Upper lobe of left lung (tissue), 6 donors: ENCODE results near the gene SLC25A44. TPM values are rescaled to one million over a fixed set of nuclear protein-coding genes. Genes with fewer than 3 reads are reported as not detected.
A peak's percentile ranks its signal among the peaks of the same experiment; 100 is the strongest.

Source experiments
- ATAC-seq, 2 donors: fragments of 200-7000 bp; cut with Tn5 transposase; one replicate each; pipeline ENCODE4 v1.9.1; 2022; ENCODE audit warnings: mild to moderate bottlenecking in 2 of 2, moderate library complexity in 2 of 2; ENCODE audit not compliant: low FRiP score in 2 of 2
- DNase-seq, 2 donors: peaks; one replicate each; pipeline ENCODE4 v3.0.0-alpha.2; 2019 to 2020
- H3K27ac ChIP-seq, 4 donors: fragments of 200-600 bp; sonication (generic); one replicate each; pipeline ENCODE4 v1.5.1; 2016 to 2019
- H3K27me3 ChIP-seq, 4 donors: fragments of 200-600 bp; sonication (generic); one replicate each; pipeline ENCODE4 v1.5.1; 2017 to 2019
- H3K36me3 ChIP-seq, 4 donors: fragments of 200-600 bp; sonication (generic); one replicate each; pipeline ENCODE4 v1.5.1; 2016 to 2019
- H3K4me1 ChIP-seq, 4 donors: fragments of 200-600 bp; sonication (generic); one replicate each; pipeline ENCODE4 v1.5.1; 2018 to 2019
- H3K4me3 ChIP-seq, 4 donors: fragments of 200-600 bp; sonication (generic); one replicate each; pipeline ENCODE4 v1.5.1; 2017 to 2019; ENCODE audit warnings: mild to moderate bottlenecking in 2 of 4, moderate library complexity in 1 of 4
- H3K9me3 ChIP-seq, 4 donors: fragments of 200-600 bp; sonication (generic); one replicate each; pipeline ENCODE4 v1.5.1; 2018 to 2019
- EP300 ChIP-seq, 4 donors: sonication (generic); formaldehyde crosslinking; IDR thresholded peaks; one replicate each; pipeline ENCODE4 v1.5.1; 2017; ENCODE audit warnings: antibody characterized with exemption in 4 of 4, control low read depth in 2 of 4
- POLR2A ChIP-seq, 4 donors: fragments of 450-650 bp; IDR thresholded peaks; one replicate each; pipeline ENCODE4 v1.5.1; 2016 to 2017; ENCODE audit warnings: antibody characterized with exemption in 4 of 4, mild to moderate bottlenecking in 2 of 4
- POLR2AphosphoS5 ChIP-seq, 2 donors: sonication (generic); formaldehyde crosslinking; IDR thresholded peaks; one replicate each; pipeline ENCODE4 v1.5.1; 2017; ENCODE audit warnings: antibody characterized with exemption in 2 of 2
- WGBS, 2 donors: methylation state at CpG; one replicate each; pipeline ENCODE4 v1.1.5; 2017 to 2018; 5-methylcytosine and 5-hydroxymethylcytosine counted together
- total RNA-seq, 6 donors: library from RNA; depleted of rRNA in 4 of 6; stranded (reverse); fragments of >200 nt in 4 of 6; gene quantifications; one replicate each; pipeline versions ENCODE4 v1.1.0 to v1.2.1, GENCODE V29; 2016 to 2021
- TF ChIP-seq, protein P1 (sequence below), 6 experiments: fragments of 450-650 bp in 4 of 6; fragments of 200-600 bp in 2 of 6; sonication (generic) in 2 of 6; IDR thresholded peaks; one replicate each; pipeline ENCODE4 v1.5.1; 2016 to 2019; ENCODE audit warnings: antibody characterized with exemption in 6 of 6
- donor health status: DM: no; HTN: no; CAD: no; lungs with moderate emphysema.
- donor health status: DM: no; HTN: yes; CAD: no; lungs with severe emphysema.

SLC25A44 gene
- total RNA-seq, 6 donors from 2014 or later: 11.0 to 27.4 (median 21.1) TPM

DNA sequence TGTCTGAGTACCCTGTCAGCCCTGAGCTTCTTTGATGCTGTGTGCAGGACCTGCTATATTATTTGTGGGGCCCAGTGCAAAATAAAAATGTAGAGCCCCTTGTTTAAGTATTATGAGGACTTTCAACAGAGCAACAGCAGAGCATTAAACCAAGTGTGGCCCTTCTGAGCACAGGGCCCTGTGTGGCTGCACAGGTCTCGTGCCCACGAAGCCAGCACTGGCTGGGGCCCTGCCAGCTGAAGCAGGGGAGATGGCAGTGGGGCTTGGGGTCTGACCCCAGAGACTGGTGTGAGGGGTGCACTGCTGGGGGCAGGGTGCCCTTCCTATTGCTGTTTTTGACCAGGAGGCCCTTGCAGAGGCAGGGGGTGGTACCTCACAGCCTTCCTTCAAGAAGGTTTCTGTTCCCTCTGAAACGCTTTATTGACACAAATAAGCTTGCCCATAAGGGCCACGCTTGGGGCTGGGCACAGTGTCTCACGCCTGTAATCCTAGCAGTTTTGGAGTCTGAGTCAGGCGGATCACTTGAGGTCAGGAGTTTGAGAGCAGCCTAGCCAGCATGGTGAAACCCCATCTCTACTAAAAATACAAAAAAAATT is 42.7 kb upstream of the SLC25A44 start:
- H3K27ac ChIP-seq: peak overlapping the region in 2 of 4 donors; percentile 20 to 44
- H3K4me1 ChIP-seq: peaks cover 12 to 53% (median 34%) of the 10 kb centered on the region in 4 donors
- no peaks in the 10 kb centered on the region for H3K9me3 ChIP-seq
- 52 to 59% methylated on average over 3 to 6 of the region's 6 CpGs for WGBS, 2 donors
- DNase-seq (peak in 1 of 2 donors; percentile 62), ATAC-seq (no peak)
- no peak overlapping the region for H3K4me3 ChIP-seq
- no peaks in the 10 kb centered on the region for H3K27me3 ChIP-seq
- TF ChIP-seq POLR2A (IDR thresholded peaks at IDR 0.05): peak in 1 of 4 donors; percentile 26
- TF ChIP-seq, protein P1, sequence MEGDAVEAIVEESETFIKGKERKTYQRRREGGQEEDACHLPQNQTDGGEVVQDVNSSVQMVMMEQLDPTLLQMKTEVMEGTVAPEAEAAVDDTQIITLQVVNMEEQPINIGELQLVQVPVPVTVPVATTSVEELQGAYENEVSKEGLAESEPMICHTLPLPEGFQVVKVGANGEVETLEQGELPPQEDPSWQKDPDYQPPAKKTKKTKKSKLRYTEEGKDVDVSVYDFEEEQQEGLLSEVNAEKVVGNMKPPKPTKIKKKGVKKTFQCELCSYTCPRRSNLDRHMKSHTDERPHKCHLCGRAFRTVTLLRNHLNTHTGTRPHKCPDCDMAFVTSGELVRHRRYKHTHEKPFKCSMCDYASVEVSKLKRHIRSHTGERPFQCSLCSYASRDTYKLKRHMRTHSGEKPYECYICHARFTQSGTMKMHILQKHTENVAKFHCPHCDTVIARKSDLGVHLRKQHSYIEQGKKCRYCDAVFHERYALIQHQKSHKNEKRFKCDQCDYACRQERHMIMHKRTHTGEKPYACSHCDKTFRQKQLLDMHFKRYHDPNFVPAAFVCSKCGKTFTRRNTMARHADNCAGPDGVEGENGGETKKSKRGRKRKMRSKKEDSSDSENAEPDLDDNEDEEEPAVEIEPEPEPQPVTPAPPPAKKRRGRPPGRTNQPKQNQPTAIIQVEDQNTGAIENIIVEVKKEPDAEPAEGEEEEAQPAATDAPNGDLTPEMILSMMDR (IDR thresholded peaks at IDR 0.05): no peak
- H3K36me3 ChIP-seq: no peaks in the 10 kb centered on the region

DNA sequence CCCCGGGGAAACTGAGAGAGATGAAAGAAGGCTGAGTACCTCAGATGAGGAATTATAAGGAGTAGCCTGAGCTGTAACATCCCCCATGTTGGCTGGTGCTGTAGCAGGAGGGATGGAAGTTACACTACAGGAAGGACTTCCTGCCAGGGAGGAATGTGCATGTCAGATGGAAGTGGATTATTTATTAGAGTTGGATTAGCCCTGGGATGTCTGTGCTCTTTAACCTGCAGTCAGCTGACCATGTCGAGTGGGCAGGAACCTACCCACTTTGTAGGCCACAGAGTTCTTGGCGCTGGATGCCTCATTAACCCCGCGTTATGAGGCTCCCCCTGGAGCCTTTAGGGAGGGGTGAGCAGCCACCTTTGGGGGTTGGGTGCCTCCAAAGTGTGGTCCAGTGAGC is 41.3 kb upstream of the SLC25A44 start:
- Histone ChIP-seq H3K36me3 (no peaks in the 10 kb centered on the region), H3K27me3 (no peaks in the 10 kb centered on the region), H3K9me3 (no peaks in the 10 kb centered on the region), H3K4me1 (peaks cover 0 to 38% (median 22%) of the 10 kb centered on the region in 4 donors), H3K27ac (peak overlapping the region in 1 of 4 donors; percentile 62), H3K4me3 (no peak overlapping the region)
- no peak for ATAC-seq
- no peak for DNase-seq
- TF ChIP-seq, protein P1 (IDR thresholded peaks at IDR 0.05): no peak
- TF ChIP-seq POLR2A (IDR thresholded peaks at IDR 0.05) (no peak), POLR2AphosphoS5 (IDR thresholded peaks at IDR 0.05) (no peak), EP300 (IDR thresholded peaks at IDR 0.05) (no peak)
- 54 to 57% methylated on average over 4 to 5 of the region's 5 CpGs for WGBS, 2 donors

DNA sequence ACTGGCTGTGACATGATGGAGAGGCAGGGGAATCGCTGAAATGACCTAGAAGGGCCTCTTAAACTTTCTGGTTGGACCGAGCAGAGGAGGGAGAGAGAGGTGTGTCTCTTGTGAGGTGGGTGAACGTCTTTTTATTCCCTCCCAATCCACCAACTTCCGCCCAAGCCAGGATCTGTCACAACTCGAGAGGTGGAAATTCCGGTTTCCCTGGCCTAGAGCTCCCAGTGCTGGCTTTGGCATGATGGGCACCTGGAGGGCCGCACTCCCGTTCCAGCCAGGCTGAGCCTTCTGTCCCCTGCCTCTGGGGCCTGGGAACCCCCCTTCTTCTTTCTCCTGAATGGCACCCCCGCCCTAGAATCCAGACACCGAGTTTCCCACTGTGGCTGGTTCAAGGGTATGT is 40.5 kb upstream of the SLC25A44 start, which contains the start of gene SEMA4A:
Gene SEMA4A (plus strand): TSS at position 224 of the 400 bp plus-strand sequence. CDS start 994 bp downstream, outside the sequence.
- DNase-seq (peak in 1 of 2 donors; percentile 79), ATAC-seq (peak in 1 of 2 donors; percentile 60)
- Histone ChIP-seq H3K4me3 (peak within 1 kb of the TSS in 3 of 4 donors; percentile 24 to 33 (median 28)), H3K9me3 (no peaks in the 10 kb centered on the region), H3K27ac (peak within 1 kb of the TSS; percentile 62 to 82 (median 72)), H3K36me3 (peaks cover 0 to 2% (median 0%) of the 10 kb centered on the region in 4 donors), H3K27me3 (no peaks in the 10 kb centered on the region), H3K4me1 (peaks cover 0 to 37% (median 19%) of the 10 kb centered on the region in 4 donors)
- 51 to 69% methylated on average over 8 to 10 of the region's 10 CpGs for WGBS, 2 donors
- TF ChIP-seq EP300 (IDR thresholded peaks at IDR 0.05) (no peak), POLR2A (IDR thresholded peaks at IDR 0.05) (peak in 1 of 4 donors; percentile 26), POLR2AphosphoS5 (IDR thresholded peaks at IDR 0.05) (no peak)
- TF ChIP-seq, protein P1 (IDR thresholded peaks at IDR 0.05): no peak

DNA sequence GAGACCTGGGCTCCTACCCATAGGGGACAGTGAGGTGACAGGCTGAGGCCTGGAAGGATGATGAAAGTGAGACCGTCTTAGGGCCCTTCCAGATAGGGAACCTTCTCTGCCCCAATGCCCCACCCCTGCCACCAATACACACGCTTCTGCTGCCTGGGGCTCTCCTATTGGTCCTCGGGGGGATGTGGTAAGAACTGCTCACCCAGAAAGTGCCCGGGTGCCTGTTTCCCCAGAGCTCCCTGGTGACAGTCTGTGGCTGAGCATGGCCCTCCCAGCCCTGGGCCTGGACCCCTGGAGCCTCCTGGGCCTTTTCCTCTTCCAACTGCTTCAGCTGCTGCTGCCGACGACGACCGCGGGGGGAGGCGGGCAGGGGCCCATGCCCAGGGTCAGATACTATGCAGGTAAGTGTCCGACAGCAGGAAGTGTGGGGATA is 39.6 kb upstream of the SLC25A44 start:
- TF ChIP-seq POLR2AphosphoS5 (IDR thresholded peaks at IDR 0.05) (peak in 1 of 2 donors; percentile 41), EP300 (IDR thresholded peaks at IDR 0.05) (no peak), POLR2A (IDR thresholded peaks at IDR 0.05) (peak in 1 of 4 donors; percentile 68)
- ATAC-seq (peak; percentile 40 to 74), DNase-seq (peak; percentile 81 to 85)
- WGBS, 2 donors: 25 to 60% methylated on average over 4 to 11 of the region's 11 CpGs
- Histone ChIP-seq H3K4me1 (peaks cover 0 to 31% (median 19%) of the 10 kb centered on the region in 4 donors), H3K27ac (peak overlapping the region; percentile 62 to 82 (median 72)), H3K36me3 (peaks cover 0 to 6% (median 0%) of the 10 kb centered on the region in 4 donors), H3K9me3 (no peaks in the 10 kb centered on the region), H3K4me3 (peak overlapping the region in 3 of 4 donors; percentile 24 to 33 (median 28)), H3K27me3 (no peaks in the 10 kb centered on the region)

DNA sequence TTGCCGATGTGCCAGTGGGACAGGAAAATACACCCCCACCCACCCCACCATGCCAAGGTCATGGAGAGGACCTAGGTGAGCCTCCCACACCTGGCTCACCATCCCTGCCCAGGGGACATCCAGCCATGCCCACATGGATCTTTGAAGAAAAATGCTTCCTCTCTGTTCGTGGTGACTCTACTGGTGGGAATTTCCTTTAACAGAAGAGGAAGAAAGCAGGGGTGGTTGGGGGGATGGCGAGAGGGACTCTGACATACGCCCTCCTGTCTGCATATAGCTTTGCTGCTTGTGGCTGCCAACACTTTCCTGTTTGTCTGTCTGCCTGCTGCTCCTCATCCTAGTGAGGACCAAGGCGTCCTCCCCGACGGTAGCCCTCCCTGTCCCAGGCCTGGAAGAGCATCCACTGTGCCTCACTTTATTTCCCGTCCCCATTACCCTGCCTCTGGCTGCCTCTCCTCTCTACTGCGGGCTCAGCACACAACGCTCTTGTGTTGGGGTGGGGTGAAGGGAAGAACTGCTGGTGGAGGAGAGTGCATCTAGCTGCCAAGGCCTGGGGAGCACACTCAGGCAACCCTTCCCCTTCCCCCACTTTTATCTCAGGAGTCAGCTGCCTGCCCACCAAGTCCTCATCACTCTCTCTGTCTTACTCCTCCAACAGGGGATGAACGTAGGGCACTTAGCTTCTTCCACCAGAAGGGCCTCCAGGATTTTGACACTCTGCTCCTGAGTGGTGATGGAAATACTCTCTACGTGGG is 38.0 kb upstream of the SLC25A44 start:
- Histone ChIP-seq H3K9me3 (no peaks in the 10 kb centered on the region), H3K4me1 (peaks cover 0 to 40% (median 26%) of the 10 kb centered on the region in 4 donors), H3K27ac (peak overlapping the region in 2 of 4 donors; percentile 66 to 82), H3K4me3 (peak overlapping the region in 2 of 4 donors; percentile 9 to 33), H3K27me3 (no peaks in the 10 kb centered on the region), H3K36me3 (peaks cover 0 to 6% (median 0%) of the 10 kb centered on the region in 4 donors)
- no peak for DNase-seq
- 53 to 61% methylated on average over 9 to 12 of the region's 12 CpGs for WGBS, 2 donors
- TF ChIP-seq POLR2AphosphoS5 (IDR thresholded peaks at IDR 0.05) (no peak), POLR2A (IDR thresholded peaks at IDR 0.05) (no peak), EP300 (IDR thresholded peaks at IDR 0.05) (no peak)
- TF ChIP-seq, protein P1 (IDR thresholded peaks at IDR 0.05): no peak
- ATAC-seq: no peak
